ENCODE data around the gene DAPL1.

DAPL1 gene

DNA sequence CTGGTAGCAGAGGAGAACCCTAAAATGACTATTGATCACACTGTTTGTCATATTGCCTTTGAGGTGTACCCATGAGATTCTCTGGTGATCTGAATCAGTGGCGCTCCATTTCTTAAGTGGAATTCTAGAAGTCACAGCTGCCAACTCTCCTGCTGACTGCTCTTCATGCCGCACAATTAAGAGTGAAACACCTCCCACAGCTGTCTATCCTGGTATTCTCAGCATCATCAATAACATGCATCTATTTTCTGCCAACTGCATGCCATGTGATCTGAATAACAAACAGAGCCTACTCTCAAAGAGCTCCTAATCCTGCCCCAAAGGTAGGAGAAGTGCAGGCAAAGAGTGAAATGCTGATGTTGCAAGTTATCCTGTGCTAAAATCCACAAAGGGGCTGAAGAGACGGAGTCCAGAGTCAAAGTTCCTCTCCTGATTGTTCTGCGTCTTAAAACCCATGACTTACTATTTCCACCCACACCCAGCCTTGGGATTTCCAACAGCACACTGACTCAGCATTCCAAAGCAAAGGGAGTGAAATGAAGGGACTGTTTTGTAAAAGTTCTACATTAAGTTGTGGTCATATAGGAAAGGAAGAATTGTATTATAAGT, 13.7 kb upstream of the DAPL1 start:
- TF ChIP-seq NFIC (IDR thresholded peaks at IDR 0.05): no peak
- TF ChIP-seq ZBTB7A (IDR thresholded peaks at IDR 0.05; ENCODE audit: low read depth): no peak
- no peak for TF ChIP-seq USF1 (IDR thresholded peaks at IDR 0.05)
- TF ChIP-seq FOXM1 (IDR thresholded peaks at IDR 0.05; ENCODE audit: borderline replicate concordance, low read depth): no peak
- TF ChIP-seq, protein P1, sequence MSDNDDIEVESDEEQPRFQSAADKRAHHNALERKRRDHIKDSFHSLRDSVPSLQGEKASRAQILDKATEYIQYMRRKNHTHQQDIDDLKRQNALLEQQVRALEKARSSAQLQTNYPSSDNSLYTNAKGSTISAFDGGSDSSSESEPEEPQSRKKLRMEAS (IDR thresholded peaks at IDR 0.05): no peak
- no peak for TF ChIP-seq TAF1 (IDR thresholded peaks at IDR 0.05; ENCODE audit: low read depth)
- no peak for TF ChIP-seq CEBPB (IDR thresholded peaks at IDR 0.05)
- no peak for TF ChIP-seq CREB1 (IDR thresholded peaks at IDR 0.05; ENCODE audit: low read depth)

DNA sequence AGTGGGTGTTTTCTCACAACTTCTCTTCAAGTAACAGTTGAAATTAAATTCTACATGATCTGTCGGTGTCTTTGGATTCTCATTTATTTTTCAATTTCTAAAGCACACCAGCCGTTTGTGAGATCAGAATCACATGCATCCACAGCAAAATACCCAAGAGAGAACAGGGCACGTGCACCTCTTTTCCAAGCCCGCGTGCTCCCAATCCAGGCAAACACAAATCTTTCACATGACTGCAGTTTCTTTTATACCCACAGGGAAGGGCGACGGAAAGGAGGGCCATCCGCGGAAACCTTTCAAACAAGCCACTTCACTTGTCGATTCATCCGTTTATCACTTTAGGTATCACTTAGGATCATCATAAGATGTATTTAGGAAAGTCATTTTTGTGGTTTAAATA, 13.0 kb upstream of the DAPL1 start:
- TF ChIP-seq, protein P1 (IDR thresholded peaks at IDR 0.05): no peak
- TF ChIP-seq TEAD4 (IDR thresholded peaks at IDR 0.05) (no peak), NFIC (IDR thresholded peaks at IDR 0.05) (no peak)

- TF ChIP-seq CEBPB (IDR thresholded peaks at IDR 0.05): no peak
- no peak for TF ChIP-seq CREB1 (IDR thresholded peaks at IDR 0.05; ENCODE audit: low read depth)
- TF ChIP-seq TAF1 (IDR thresholded peaks at IDR 0.05; ENCODE audit: low read depth): no peak
- TF ChIP-seq YY1 (IDR thresholded peaks at IDR 0.05; ENCODE audit: low read depth): no peak
- TF ChIP-seq NFIC (IDR thresholded peaks at IDR 0.05): no peak
- no peak for TF ChIP-seq ZBTB7A (IDR thresholded peaks at IDR 0.05; ENCODE audit: low read depth)
- no peak for TF ChIP-seq FOXM1 (IDR thresholded peaks at IDR 0.05; ENCODE audit: borderline replicate concordance, low read depth)
- TF ChIP-seq TEAD4 (IDR thresholded peaks at IDR 0.05): no peak
- TF ChIP-seq RAD21 (IDR thresholded peaks at IDR 0.05; ENCODE audit: low read depth): no peak
- no peak for TF ChIP-seq TCF12 (IDR thresholded peaks at IDR 0.05; ENCODE audit: low read depth)
- no peak for TF ChIP-seq EGR1 (IDR thresholded peaks at IDR 0.05)
- TF ChIP-seq USF1 (IDR thresholded peaks at IDR 0.05): no peak
- TF ChIP-seq, protein P2, sequence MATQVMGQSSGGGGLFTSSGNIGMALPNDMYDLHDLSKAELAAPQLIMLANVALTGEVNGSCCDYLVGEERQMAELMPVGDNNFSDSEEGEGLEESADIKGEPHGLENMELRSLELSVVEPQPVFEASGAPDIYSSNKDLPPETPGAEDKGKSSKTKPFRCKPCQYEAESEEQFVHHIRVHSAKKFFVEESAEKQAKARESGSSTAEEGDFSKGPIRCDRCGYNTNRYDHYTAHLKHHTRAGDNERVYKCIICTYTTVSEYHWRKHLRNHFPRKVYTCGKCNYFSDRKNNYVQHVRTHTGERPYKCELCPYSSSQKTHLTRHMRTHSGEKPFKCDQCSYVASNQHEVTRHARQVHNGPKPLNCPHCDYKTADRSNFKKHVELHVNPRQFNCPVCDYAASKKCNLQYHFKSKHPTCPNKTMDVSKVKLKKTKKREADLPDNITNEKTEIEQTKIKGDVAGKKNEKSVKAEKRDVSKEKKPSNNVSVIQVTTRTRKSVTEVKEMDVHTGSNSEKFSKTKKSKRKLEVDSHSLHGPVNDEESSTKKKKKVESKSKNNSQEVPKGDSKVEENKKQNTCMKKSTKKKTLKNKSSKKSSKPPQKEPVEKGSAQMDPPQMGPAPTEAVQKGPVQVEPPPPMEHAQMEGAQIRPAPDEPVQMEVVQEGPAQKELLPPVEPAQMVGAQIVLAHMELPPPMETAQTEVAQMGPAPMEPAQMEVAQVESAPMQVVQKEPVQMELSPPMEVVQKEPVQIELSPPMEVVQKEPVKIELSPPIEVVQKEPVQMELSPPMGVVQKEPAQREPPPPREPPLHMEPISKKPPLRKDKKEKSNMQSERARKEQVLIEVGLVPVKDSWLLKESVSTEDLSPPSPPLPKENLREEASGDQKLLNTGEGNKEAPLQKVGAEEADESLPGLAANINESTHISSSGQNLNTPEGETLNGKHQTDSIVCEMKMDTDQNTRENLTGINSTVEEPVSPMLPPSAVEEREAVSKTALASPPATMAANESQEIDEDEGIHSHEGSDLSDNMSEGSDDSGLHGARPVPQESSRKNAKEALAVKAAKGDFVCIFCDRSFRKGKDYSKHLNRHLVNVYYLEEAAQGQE (IDR thresholded peaks at IDR 0.05; ENCODE audit: low read depth): no peak
Observed at GRCh38 chr2:158782616-158783015, 12.5 kb upstream of the DAPL1 start.

DNA sequence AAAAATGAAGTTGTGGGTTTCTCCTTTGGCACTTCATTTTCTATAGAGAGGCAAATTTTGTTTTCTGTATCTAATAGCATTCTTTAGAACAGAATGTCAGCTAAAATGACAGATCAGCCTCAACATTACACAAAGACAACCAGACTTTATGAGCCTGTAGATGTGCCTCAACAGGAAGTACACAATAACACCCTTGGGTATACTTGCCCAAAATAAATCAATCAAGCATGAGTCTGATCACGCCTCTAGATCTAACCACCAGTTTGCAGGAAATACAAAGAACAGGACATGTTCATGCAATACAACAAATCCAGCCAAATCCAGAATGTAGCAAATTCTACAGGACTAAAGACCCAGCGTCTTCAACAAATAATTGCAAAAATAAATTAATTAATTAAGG, 11.2 kb upstream of the DAPL1 start:
- no peak for TF ChIP-seq EGR1 (IDR thresholded peaks at IDR 0.05)
- TF ChIP-seq RAD21 (IDR thresholded peaks at IDR 0.05; ENCODE audit: low read depth): no peak
- TF ChIP-seq, protein P1 (IDR thresholded peaks at IDR 0.05): no peak
- no peak for TF ChIP-seq FOXM1 (IDR thresholded peaks at IDR 0.05; ENCODE audit: borderline replicate concordance, low read depth)
- TF ChIP-seq, protein P2 (IDR thresholded peaks at IDR 0.05; ENCODE audit: low read depth): no peak
- TF ChIP-seq ZBTB7A (IDR thresholded peaks at IDR 0.05; ENCODE audit: low read depth): no peak
- no peak for TF ChIP-seq CEBPB (IDR thresholded peaks at IDR 0.05)
- no peak for TF ChIP-seq TEAD4 (IDR thresholded peaks at IDR 0.05)
- no peak for TF ChIP-seq YY1 (IDR thresholded peaks at IDR 0.05; ENCODE audit: low read depth)
- no peak for TF ChIP-seq USF1 (IDR thresholded peaks at IDR 0.05)
- TF ChIP-seq CREB1 (IDR thresholded peaks at IDR 0.05; ENCODE audit: low read depth): no peak
- no peak for TF ChIP-seq TCF12 (IDR thresholded peaks at IDR 0.05; ENCODE audit: low read depth)
- TF ChIP-seq TAF1 (IDR thresholded peaks at IDR 0.05; ENCODE audit: low read depth): no peak
- TF ChIP-seq EP300 (IDR thresholded peaks at IDR 0.05; ENCODE audit: borderline replicate concordance): no peak
- no peak for TF ChIP-seq NFIC (IDR thresholded peaks at IDR 0.05)

- no peak for TF ChIP-seq TAF1 (IDR thresholded peaks at IDR 0.05; ENCODE audit: low read depth)
- no peak for TF ChIP-seq CREB1 (IDR thresholded peaks at IDR 0.05; ENCODE audit: low read depth)
- no peak for TF ChIP-seq ZBTB7A (IDR thresholded peaks at IDR 0.05; ENCODE audit: low read depth)
- TF ChIP-seq NFIC (IDR thresholded peaks at IDR 0.05): no peak
- no peak for TF ChIP-seq TEAD4 (IDR thresholded peaks at IDR 0.05)
- TF ChIP-seq, protein P2 (IDR thresholded peaks at IDR 0.05; ENCODE audit: low read depth): no peak
- TF ChIP-seq FOXM1 (IDR thresholded peaks at IDR 0.05; ENCODE audit: borderline replicate concordance, low read depth): no peak
- TF ChIP-seq RAD21 (IDR thresholded peaks at IDR 0.05; ENCODE audit: low read depth): no peak
- TF ChIP-seq TCF12 (IDR thresholded peaks at IDR 0.05; ENCODE audit: low read depth): no peak
Observed at GRCh38 chr2:158786897-158787296, 8.2 kb upstream of the DAPL1 start.

All from Ishikawa (cell line).